Endothelial cell of umbilical vein (primary cell): ENCODE data around the gene TENM4.

Experiments used
- CTCF ChIP-seq, 2 donors: IDR thresholded peaks; 1 replicate in 1 of 2; 2 replicates in 1 of 2; pipeline ENCODE4 v1.5.1; 2011; ENCODE audit warnings: low read length in 2 of 2, mild to moderate bottlenecking in 2 of 2, moderate library complexity in 2 of 2, control low read depth in 1 of 2, inconsistent platforms in 1 of 2, low read depth in 1 of 2; ENCODE audit not compliant: insufficient read depth in 1 of 2; ENCODE audit errors: extremely low read depth in 1 of 2
- EZH2 ChIP-seq: IDR thresholded peaks from 2 replicates; pipeline ENCODE4 v1.6.1; 2012; ENCODE audit warnings: borderline replicate concordance, low read depth, mild to moderate bottlenecking, moderate library complexity, low read length, inconsistent platforms; ENCODE audit not compliant: severe bottlenecking
- JUN ChIP-seq: IDR thresholded peaks from 2 replicates; pipeline ENCODE4 v1.6.1; 2011; ENCODE audit warnings: borderline replicate concordance, low read depth; ENCODE audit not compliant: insufficient read length, insufficient read depth
- MYC ChIP-seq: IDR thresholded peaks from one replicate; pipeline ENCODE4 v1.6.1; 2011; ENCODE audit warnings: mild to moderate bottlenecking, low read depth, low read length

- no peak for TF ChIP-seq JUN
- no peak for TF ChIP-seq CTCF (IDR thresholded peaks at IDR 0.05; ENCODE audit: extremely low read depth in 1 of 2, insufficient read depth in 1 of 2, low read depth in 1 of 2, low read length in 2 of 2)
- TF ChIP-seq EZH2: peak; percentile 71
- no peak for TF ChIP-seq MYC
These were observed 2.7 kb downstream of the TENM4 start for GRCh38 chr11:79437981-79438630.
